Skeletal muscle tissue (tissue), 4 donors: ENCODE results near the gene TMEM222. TPM values are rescaled to one million over a fixed set of nuclear protein-coding genes. Genes with fewer than 3 reads are reported as not detected.
A peak's percentile ranks its signal among the peaks of the same experiment; 100 is the strongest.
"Not testable (repeated sequence)": the region's sequence is repeated elsewhere in the genome, so short reads cannot be mapped to it uniquely, and the experiment has no call there.

Experiments
- H3K27ac ChIP-seq: one replicate; pipeline ENCODE4 v1.7.0; 2013; ENCODE audit warnings: mild to moderate bottlenecking, low read depth, low read length, inconsistent platforms
- H3K27me3 ChIP-seq, 3 donors: one replicate each; pipeline ENCODE4 v1.7.0; 2013; ENCODE audit warnings: low read length in 3 of 3; ENCODE audit not compliant: control insufficient read depth in 3 of 3, insufficient read depth in 3 of 3
- H3K36me3 ChIP-seq, 3 donors: one replicate each; pipeline ENCODE4 v1.7.0; 2013; ENCODE audit warnings: low read length in 3 of 3; ENCODE audit not compliant: control insufficient read depth in 3 of 3, insufficient read depth in 3 of 3
- H3K4me1 ChIP-seq, 3 donors: one replicate each; pipeline ENCODE4 v1.7.0; 2013; ENCODE audit warnings: low read length in 3 of 3, mild to moderate bottlenecking in 3 of 3; ENCODE audit not compliant: control insufficient read depth in 3 of 3, insufficient read depth in 3 of 3
- H3K4me3 ChIP-seq, 3 donors: one replicate each; pipeline ENCODE4 v1.7.0; 2013; ENCODE audit warnings: low read length in 3 of 3
- H3K9ac ChIP-seq, 3 donors: one replicate each; pipeline ENCODE4 v1.7.0; 2013; ENCODE audit warnings: low read length in 3 of 3, mild to moderate bottlenecking in 3 of 3, moderate library complexity in 2 of 3, low read depth in 1 of 3
- H3K9me3 ChIP-seq, 3 donors: one replicate each; pipeline ENCODE4 v1.7.0; 2013; ENCODE audit warnings: low read length in 3 of 3; ENCODE audit not compliant: control insufficient read depth in 3 of 3
- total RNA-seq: library from RNA; depleted of rRNA; stranded (reverse); fragments of >200 nt; gene quantifications from one replicate; pipeline ENCODE4 v1.2.3, GENCODE V29; 2014
- donor health status: Osteomylitis.

TMEM222 gene
- total RNA-seq: 14.1 TPM

- no peaks in the 10 kb centered on the region for H3K9me3 ChIP-seq
- peaks cover 9 to 21% (median 18%) of the 10 kb centered on the region in 3 donors for H3K27me3 ChIP-seq
- H3K36me3 ChIP-seq: peaks cover 6 to 14% (median 14%) of the 10 kb centered on the region in 3 donors
- peak within 1 kb of the TSS; percentile 99 to 100 (median 100) for H3K4me3 ChIP-seq
- peaks cover 28 to 44% (median 30%) of the 10 kb centered on the region in 3 donors for H3K4me1 ChIP-seq
- peak within 1 kb of the TSS; percentile 89 for H3K27ac ChIP-seq
- peak within 1 kb of the TSS; percentile 99 to 100 (median 99) for H3K9ac ChIP-seq
Observed at GRCh38 chr1:27321813-27322568, at the start of gene TMEM222. TMEM222 (plus strand) TSS chr1:27322163; CDS start chr1:27322198, 35 bp downstream.

- H3K4me3 ChIP-seq: no peak overlapping the region
- H3K4me1 ChIP-seq: no peaks in the 10 kb centered on the region
- no peak overlapping the region for H3K27ac ChIP-seq
- H3K9ac ChIP-seq: no peak overlapping the region
- no peaks in the 10 kb centered on the region for H3K9me3 ChIP-seq
- no peaks in the 10 kb centered on the region for H3K36me3 ChIP-seq
- no peaks in the 10 kb centered on the region for H3K27me3 ChIP-seq
Observed at GRCh38 chr1:27274204-27274603, 47.8 kb upstream of the TMEM222 start.

GRCh38 chr1:27275696-27276095 lies 46.3 kb upstream of the TMEM222 start:
- no peaks in the 10 kb centered on the region for H3K36me3 ChIP-seq
- no peak overlapping the region for H3K4me3 ChIP-seq
- H3K9ac ChIP-seq: no peak overlapping the region
- H3K9me3 ChIP-seq: no peaks in the 10 kb centered on the region
- H3K27me3 ChIP-seq: no peaks in the 10 kb centered on the region
- no peaks in the 10 kb centered on the region for H3K4me1 ChIP-seq
- H3K27ac ChIP-seq: no peak overlapping the region

- Histone ChIP-seq H3K9ac (no peak overlapping the region), H3K36me3 (peaks cover 16 to 26% (median 25%) of the 10 kb centered on the region in 3 donors), H3K9me3 (no peaks in the 10 kb centered on the region), H3K27me3 (no peaks in the 10 kb centered on the region), H3K4me1 (no peaks in the 10 kb centered on the region), H3K27ac (no peak overlapping the region), H3K4me3 (no peak overlapping the region)
Observed at GRCh38 chr1:27284425-27285273, 37.3 kb upstream of the TMEM222 start.

GRCh38 chr1:27285274-27285660 lies 36.7 kb upstream of the TMEM222 start:
- Histone ChIP-seq H3K36me3 (peaks cover 16 to 26% (median 25%) of the 10 kb centered on the region in 3 donors), H3K9me3 (no peaks in the 10 kb centered on the region), H3K4me1 (no peaks in the 10 kb centered on the region), H3K4me3 (no peak overlapping the region), H3K9ac (no peak overlapping the region), H3K27ac (no peak overlapping the region), H3K27me3 (no peaks in the 10 kb centered on the region)

- peaks cover 16 to 31% (median 30%) of the 10 kb centered on the region in 3 donors for H3K36me3 ChIP-seq
- H3K4me3 ChIP-seq, H3K9ac ChIP-seq, H3K4me1 ChIP-seq, H3K27ac ChIP-seq, H3K27me3 ChIP-seq, H3K9me3 ChIP-seq: not testable (repeated sequence)
Observed at GRCh38 chr1:27285821-27286220, 36.1 kb upstream of the TMEM222 start.

- not testable (repeated sequence) for H3K9me3 ChIP-seq, H3K27me3 ChIP-seq, H3K4me1 ChIP-seq, H3K27ac ChIP-seq, H3K4me3 ChIP-seq, H3K9ac ChIP-seq
- H3K36me3 ChIP-seq: peaks cover 24 to 45% (median 42%) of the 10 kb centered on the region in 3 donors
Observed at GRCh38 chr1:27289125-27289524, 32.8 kb upstream of the TMEM222 start.

- H3K27ac ChIP-seq: no peak overlapping the region
- no peaks in the 10 kb centered on the region for H3K9me3 ChIP-seq
- no peaks in the 10 kb centered on the region for H3K27me3 ChIP-seq
- no peaks in the 10 kb centered on the region for H3K4me1 ChIP-seq
- peaks cover 29 to 53% (median 47%) of the 10 kb centered on the region in 3 donors for H3K36me3 ChIP-seq
- no peak overlapping the region for H3K4me3 ChIP-seq
- H3K9ac ChIP-seq: no peak overlapping the region
Observed at GRCh38 chr1:27290581-27290980, 31.4 kb upstream of the TMEM222 start.

- no peak overlapping the region for H3K9ac ChIP-seq
- peaks cover 36 to 64% (median 57%) of the 10 kb centered on the region in 3 donors for H3K36me3 ChIP-seq
- no peak overlapping the region for H3K4me3 ChIP-seq
- H3K27me3 ChIP-seq: no peaks in the 10 kb centered on the region
- no peaks in the 10 kb centered on the region for H3K9me3 ChIP-seq
- no peak overlapping the region for H3K27ac ChIP-seq
- H3K4me1 ChIP-seq: peaks cover 0 to 4% (median 0%) of the 10 kb centered on the region in 3 donors
Observed at GRCh38 chr1:27292106-27292505, 29.9 kb upstream of the TMEM222 start.

- H3K9ac ChIP-seq: no peak overlapping the region
- no peaks in the 10 kb centered on the region for H3K9me3 ChIP-seq
- H3K27me3 ChIP-seq: no peaks in the 10 kb centered on the region
- peaks cover 38 to 71% (median 62%) of the 10 kb centered on the region in 3 donors for H3K36me3 ChIP-seq
- peaks cover 3 to 21% (median 9%) of the 10 kb centered on the region in 3 donors for H3K4me1 ChIP-seq
- H3K27ac ChIP-seq: no peak overlapping the region
- no peak overlapping the region for H3K4me3 ChIP-seq
Observed at GRCh38 chr1:27293915-27294314, 28.0 kb upstream of the TMEM222 start.
